Erythroblast (primary cell): ENCODE measurements around the gene GTF2F2.

Experiments
- GATA1 ChIP-seq: IDR thresholded peaks from 2 replicates; pipeline ENCODE4 v1.6.1; 2011; ENCODE audit warnings: low read depth, mild to moderate bottlenecking, control low read depth, low read length, moderate library complexity
- POLR2A ChIP-seq: IDR thresholded peaks from 2 replicates; pipeline ENCODE4 v1.6.1; 2011; ENCODE audit warnings: mild to moderate bottlenecking, low read length

DNA sequence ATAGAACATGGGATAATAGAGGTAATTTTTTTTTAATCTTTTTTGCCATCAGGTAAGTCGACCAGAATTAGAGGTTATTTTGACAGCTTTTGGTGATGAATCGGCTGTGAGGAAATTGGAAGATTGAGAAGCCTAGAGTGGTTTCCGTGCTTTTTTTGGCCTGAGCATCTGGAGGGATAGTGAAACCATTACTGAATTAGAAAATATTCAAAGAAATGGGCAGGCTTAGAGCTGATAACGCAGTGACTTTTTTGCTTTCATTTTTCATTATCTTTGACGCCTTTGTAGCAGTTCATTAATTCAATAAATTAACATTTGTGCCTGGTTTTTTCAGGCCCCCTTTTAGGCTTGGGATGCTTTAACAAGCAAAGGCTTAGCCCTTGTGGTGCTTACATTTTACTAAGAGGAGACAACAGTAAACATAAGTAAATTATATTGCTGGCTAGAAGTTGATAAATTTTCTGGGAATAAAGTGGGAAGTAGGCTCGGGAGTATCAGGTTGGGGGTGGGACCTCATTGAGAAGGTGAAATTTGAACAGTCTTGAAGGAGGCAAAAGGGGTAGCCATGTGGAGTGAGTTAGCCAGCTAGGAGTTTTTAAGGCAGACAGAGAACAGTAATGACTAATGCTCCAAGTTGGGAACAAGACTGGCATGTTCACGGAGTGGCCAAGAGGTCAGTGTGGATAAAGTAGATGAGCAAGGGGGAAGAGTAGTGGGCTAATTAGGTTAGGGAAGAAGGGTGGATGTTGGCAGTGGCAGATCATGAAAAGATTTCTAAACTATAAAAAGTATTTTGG is 36.5 kb downstream of the GTF2F2 start:
- no peak for TF ChIP-seq POLR2A
- no peak for TF ChIP-seq GATA1
